Endothelial cell (in vitro differentiated cells): ENCODE results near the gene RALGPS1. TPM values are rescaled to one million over a fixed set of nuclear protein-coding genes. Genes with fewer than 3 reads are reported as not detected.

ENCODE experiments used
- DNase-seq: peaks from one replicate; pipeline ENCODE4 v3.0.0; 2021; ENCODE audit warnings: low spot score
- H3K27ac Mint-ChIP-seq: one replicate; pipeline ENCODE4 v1.8.0; 2021; ENCODE audit warnings: mixed read lengths, inconsistent platforms; ENCODE audit not compliant: unreplicated experiment
- H3K27me3 Mint-ChIP-seq: one replicate; pipeline ENCODE4 v1.8.0; 2021; ENCODE audit warnings: mild to moderate bottlenecking, moderate library complexity, mixed read lengths, inconsistent platforms; ENCODE audit not compliant: unreplicated experiment
- H3K36me3 Mint-ChIP-seq: one replicate; pipeline ENCODE4 v1.8.0; 2021; ENCODE audit warnings: mild to moderate bottlenecking, low read depth, mixed read lengths, inconsistent platforms; ENCODE audit not compliant: unreplicated experiment
- H3K4me1 Mint-ChIP-seq: one replicate; pipeline ENCODE4 v1.8.0; 2021; ENCODE audit warnings: mild to moderate bottlenecking, mixed read lengths, inconsistent platforms; ENCODE audit not compliant: unreplicated experiment
- H3K4me3 Mint-ChIP-seq: one replicate; pipeline ENCODE4 v1.8.0; 2021; ENCODE audit warnings: mild to moderate bottlenecking, mixed read lengths, inconsistent platforms; ENCODE audit not compliant: unreplicated experiment
- H3K9me3 Mint-ChIP-seq: one replicate; pipeline ENCODE4 v1.8.0; 2021; ENCODE audit warnings: mixed read lengths, inconsistent platforms; ENCODE audit not compliant: unreplicated experiment
- CTCF ChIP-seq: fragments of 200-600 bp; sonication (generic); IDR thresholded peaks from one replicate; pipeline ENCODE4 v1.5.0; 2021; ENCODE audit warnings: antibody characterized with exemption; ENCODE audit not compliant: unreplicated experiment
- total RNA-seq: library from RNA; stranded (reverse); fragmentation: NEBNext Ultra II Directional; extraction: Animal tissue kit (Norgen Biotek cat#: 25700); gene quantifications from one replicate; pipeline ENCODE4 v1.2.1, GENCODE V29; 2021; ENCODE audit not compliant: unreplicated experiment

RALGPS1 gene
- total RNA-seq, 1 donor from 2014 or later: 6.4 TPM

GRCh38 chr9:126983767-126984166, 69.2 kb downstream of the RALGPS1 start:
- Mint-ChIP-seq H3K27me3 (peaks cover 2% of the 10 kb centered on the region), H3K9me3 (no peaks in the 10 kb centered on the region), H3K36me3 (peaks cover 2% of the 10 kb centered on the region), H3K4me1 (no peaks in the 10 kb centered on the region), H3K4me3 (no peak overlapping the region), H3K27ac (no peak overlapping the region)
- no peak for DNase-seq
- TF ChIP-seq CTCF: no peak

- peaks cover 6% of the 10 kb centered on the region for H3K36me3 Mint-ChIP-seq
- DNase-seq: no peak
- no peaks in the 10 kb centered on the region for H3K9me3 Mint-ChIP-seq
- no peak overlapping the region for H3K27ac Mint-ChIP-seq
- no peak for TF ChIP-seq CTCF
- no peaks in the 10 kb centered on the region for H3K4me1 Mint-ChIP-seq
- H3K4me3 Mint-ChIP-seq: no peak overlapping the region
- peaks cover 3% of the 10 kb centered on the region for H3K27me3 Mint-ChIP-seq
Measured at GRCh38 chr9:126984969-126985368, 70.4 kb downstream of the RALGPS1 start.

DNA sequence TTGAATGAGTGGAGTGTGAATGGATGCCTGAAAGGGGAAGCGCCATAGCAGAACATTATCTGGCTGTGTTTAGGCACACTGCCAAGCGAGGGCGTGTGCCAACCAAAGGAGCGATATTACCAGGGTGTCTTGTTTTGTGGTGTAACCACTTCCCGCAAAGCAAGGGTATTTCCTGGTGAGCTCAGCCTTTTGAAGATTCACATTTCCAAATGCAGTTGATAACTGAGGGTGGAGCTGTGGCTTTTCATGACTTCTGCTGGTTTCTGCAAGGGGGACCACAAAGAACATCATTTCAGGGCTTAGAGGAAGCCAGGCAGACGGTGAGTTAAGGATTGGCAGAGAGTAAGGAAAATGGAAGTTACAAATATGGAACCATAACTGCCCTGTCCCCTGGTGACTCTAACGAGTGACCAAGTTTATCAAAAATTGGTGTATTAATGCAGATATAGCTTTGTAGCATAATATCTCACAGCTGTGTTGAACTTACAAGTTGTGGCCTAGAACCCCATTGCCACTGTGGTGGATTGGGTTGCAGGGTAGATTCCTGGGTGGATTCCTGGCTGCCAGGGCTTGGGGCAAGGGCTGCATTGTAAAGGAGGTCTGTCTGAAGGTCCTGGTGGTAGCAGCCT, 71.4 kb downstream of the RALGPS1 start:
- H3K27ac Mint-ChIP-seq: no peak overlapping the region
- H3K36me3 Mint-ChIP-seq: peaks cover 6% of the 10 kb centered on the region
- H3K9me3 Mint-ChIP-seq: no peaks in the 10 kb centered on the region
- H3K4me3 Mint-ChIP-seq: no peak overlapping the region
- H3K4me1 Mint-ChIP-seq: no peaks in the 10 kb centered on the region
- TF ChIP-seq CTCF: no peak
- DNase-seq: no peak
- peaks cover 3% of the 10 kb centered on the region for H3K27me3 Mint-ChIP-seq

- Mint-ChIP-seq H3K27me3 (peaks cover 3% of the 10 kb centered on the region), H3K4me1 (no peaks in the 10 kb centered on the region), H3K27ac (no peak overlapping the region), H3K9me3 (no peaks in the 10 kb centered on the region), H3K36me3 (peaks cover 6% of the 10 kb centered on the region), H3K4me3 (no peak overlapping the region)
- no peak for TF ChIP-seq CTCF
- no peak for DNase-seq
Measured at GRCh38 chr9:126986506-126986951, 71.9 kb downstream of the RALGPS1 start.

DNA sequence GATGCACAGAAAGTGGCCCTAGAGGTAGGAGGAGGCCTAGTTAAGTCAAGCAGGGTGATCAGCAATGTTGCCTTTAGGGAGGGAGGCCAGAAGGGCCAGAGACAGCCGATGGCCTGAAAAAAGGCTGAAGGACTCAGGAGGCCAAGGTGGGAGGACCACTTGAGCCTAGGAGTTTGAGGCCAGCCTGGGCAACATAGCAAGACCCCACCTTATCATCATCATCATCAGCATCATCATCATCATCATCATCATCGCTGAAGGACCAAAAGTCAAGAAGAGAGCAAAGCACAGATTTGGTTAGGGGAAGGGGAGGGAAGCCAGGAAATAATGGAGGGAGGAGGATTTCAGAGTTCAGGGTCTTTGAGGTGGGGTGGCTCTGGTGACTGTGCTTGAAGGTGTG, 74.3 kb downstream of the RALGPS1 start:
- TF ChIP-seq CTCF: no peak
- H3K4me3 Mint-ChIP-seq: no peak overlapping the region
- DNase-seq: no peak
- no peaks in the 10 kb centered on the region for H3K4me1 Mint-ChIP-seq
- no peak overlapping the region for H3K27ac Mint-ChIP-seq
- no peaks in the 10 kb centered on the region for H3K9me3 Mint-ChIP-seq
- H3K27me3 Mint-ChIP-seq: peaks cover 3% of the 10 kb centered on the region
- peaks cover 6% of the 10 kb centered on the region for H3K36me3 Mint-ChIP-seq
